ENCODE data around the gene MYO16.

- TF ChIP-seq, protein P1, sequence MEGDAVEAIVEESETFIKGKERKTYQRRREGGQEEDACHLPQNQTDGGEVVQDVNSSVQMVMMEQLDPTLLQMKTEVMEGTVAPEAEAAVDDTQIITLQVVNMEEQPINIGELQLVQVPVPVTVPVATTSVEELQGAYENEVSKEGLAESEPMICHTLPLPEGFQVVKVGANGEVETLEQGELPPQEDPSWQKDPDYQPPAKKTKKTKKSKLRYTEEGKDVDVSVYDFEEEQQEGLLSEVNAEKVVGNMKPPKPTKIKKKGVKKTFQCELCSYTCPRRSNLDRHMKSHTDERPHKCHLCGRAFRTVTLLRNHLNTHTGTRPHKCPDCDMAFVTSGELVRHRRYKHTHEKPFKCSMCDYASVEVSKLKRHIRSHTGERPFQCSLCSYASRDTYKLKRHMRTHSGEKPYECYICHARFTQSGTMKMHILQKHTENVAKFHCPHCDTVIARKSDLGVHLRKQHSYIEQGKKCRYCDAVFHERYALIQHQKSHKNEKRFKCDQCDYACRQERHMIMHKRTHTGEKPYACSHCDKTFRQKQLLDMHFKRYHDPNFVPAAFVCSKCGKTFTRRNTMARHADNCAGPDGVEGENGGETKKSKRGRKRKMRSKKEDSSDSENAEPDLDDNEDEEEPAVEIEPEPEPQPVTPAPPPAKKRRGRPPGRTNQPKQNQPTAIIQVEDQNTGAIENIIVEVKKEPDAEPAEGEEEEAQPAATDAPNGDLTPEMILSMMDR (IDR thresholded peaks at IDR 0.05) = no peak
- TF ChIP-seq POLR2A (IDR thresholded peaks at IDR 0.05) = no peak
Observed at GRCh38 chr13:108987944-108988343, 358.5 kb downstream of the MYO16 start.
